Psoas muscle (tissue), 8 donors: ENCODE measurements around the gene ADIG. TPM values are rescaled to one million over a fixed set of nuclear protein-coding genes. Genes with fewer than 3 reads are reported as not detected.

ENCODE experiments used
- ATAC-seq, 4 donors: fragments of 200-7000 bp; cut with Tn5 transposase; one replicate each; pipeline ENCODE4 v1.9.1; 2020; ENCODE audit warnings: moderate library complexity in 3 of 4, mild to moderate bottlenecking in 2 of 4
- DNase-seq, 2 donors: peaks; one replicate each; pipeline ENCODE4 v3.0.0-alpha.2; 2020
- H3K27ac ChIP-seq: fragments of 200-600 bp; one replicate; pipeline ENCODE4 v1.8.0; 2022
- H3K27me3 ChIP-seq, 3 donors: fragments of 200-600 bp in 1 of 3; one replicate each; pipeline versions ENCODE4 v1.6.1 to v1.8.0; 2013 to 2022; ENCODE audit warnings: low read length in 2 of 3, mild to moderate bottlenecking in 2 of 3, moderate library complexity in 1 of 3; ENCODE audit not compliant: insufficient read depth in 3 of 3
- H3K36me3 ChIP-seq, 2 donors: fragments of 200-600 bp in 1 of 2; one replicate each; pipeline versions ENCODE4 v1.6.1 to v1.8.0; 2013 to 2022; ENCODE audit warnings: low read depth in 1 of 2, mild to moderate bottlenecking in 1 of 2, moderate library complexity in 1 of 2; ENCODE audit not compliant: insufficient read depth in 1 of 2
- H3K4me1 ChIP-seq: fragments of 200-600 bp; one replicate; pipeline ENCODE4 v1.8.0; 2022
- H3K4me3 ChIP-seq: fragments of 200-600 bp; one replicate; pipeline ENCODE4 v1.8.0; 2022; ENCODE audit warnings: mild to moderate bottlenecking
- H3K9me3 ChIP-seq: fragments of 200-600 bp; one replicate; pipeline ENCODE4 v1.8.0; 2022
- WGBS, 3 donors: extraction: QIAGEN DNeasy Blood & Tissue Kit; methylation state at CpG; one replicate each; pipeline versions ENCODE4 v1.1.6 to v1.1.7; 2013; 5-methylcytosine and 5-hydroxymethylcytosine counted together
- intact Hi-C, 2 donors: fragments of 100-400 bp; cut with DNase I; formaldehyde crosslinking; loops; one replicate each; pipeline versions ENCODE4 v1.11.0 to v1.14.2; 2022
- polyA plus RNA-seq, 3 donors: library from polyadenylated mRNA; stranded (reverse); fragments of 200-250 nt; gene quantifications; one replicate each; pipeline ENCODE4 v1.2.3, GENCODE V29; 2013
- total RNA-seq, 4 donors: library from RNA; stranded (reverse); fragmentation: NEBNext Ultra II Directional in 2 of 4; extraction: Animal tissue kit (Norgen Biotek cat#: 25700) in 2 of 4; gene quantifications; one replicate each; pipeline versions ENCODE4 v1.2.1 to v1.2.4, GENCODE V29; 2021 to 2023
- TF ChIP-seq, protein P1 (sequence below): fragments of 200-600 bp; IDR thresholded peaks from one replicate; pipeline ENCODE4 v1.8.0; 2022; ENCODE audit warnings: antibody characterized with exemption
- donor health status: healthy with polysubstance abuse.
- donor health status: DM: no; HTN: no; CAD: no; lungs with moderate emphysema.
- donor health status: Bipolar disorder and iron deficiency.
- donor health status: healthy.
- donor health status: DM: yes; HTN: yes; CAD: no.
- donor health status: DM: no; HTN: no; CAD: no.
- donor health status: DM: no; HTN: no; CAD: no.
- donor health status: DM: yes; HTN: yes; CAD: no.

The ADIG gene
- total and polyA plus RNA-seq, 7 donors, result not detected

GRCh38 chr20:38550274-38550673, 30.7 kb upstream of the ADIG start:
- H3K9me3 ChIP-seq, result no peaks in the 10 kb centered on the region
- intact Hi-C loops, result loop anchor here in 1 of 2 donors (5.0 kb wide), 1 partner anchor 33 kb away; no protein-coding TSS in a partner anchor
- TF ChIP-seq, protein P1, sequence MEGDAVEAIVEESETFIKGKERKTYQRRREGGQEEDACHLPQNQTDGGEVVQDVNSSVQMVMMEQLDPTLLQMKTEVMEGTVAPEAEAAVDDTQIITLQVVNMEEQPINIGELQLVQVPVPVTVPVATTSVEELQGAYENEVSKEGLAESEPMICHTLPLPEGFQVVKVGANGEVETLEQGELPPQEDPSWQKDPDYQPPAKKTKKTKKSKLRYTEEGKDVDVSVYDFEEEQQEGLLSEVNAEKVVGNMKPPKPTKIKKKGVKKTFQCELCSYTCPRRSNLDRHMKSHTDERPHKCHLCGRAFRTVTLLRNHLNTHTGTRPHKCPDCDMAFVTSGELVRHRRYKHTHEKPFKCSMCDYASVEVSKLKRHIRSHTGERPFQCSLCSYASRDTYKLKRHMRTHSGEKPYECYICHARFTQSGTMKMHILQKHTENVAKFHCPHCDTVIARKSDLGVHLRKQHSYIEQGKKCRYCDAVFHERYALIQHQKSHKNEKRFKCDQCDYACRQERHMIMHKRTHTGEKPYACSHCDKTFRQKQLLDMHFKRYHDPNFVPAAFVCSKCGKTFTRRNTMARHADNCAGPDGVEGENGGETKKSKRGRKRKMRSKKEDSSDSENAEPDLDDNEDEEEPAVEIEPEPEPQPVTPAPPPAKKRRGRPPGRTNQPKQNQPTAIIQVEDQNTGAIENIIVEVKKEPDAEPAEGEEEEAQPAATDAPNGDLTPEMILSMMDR, result no peak
- DNase-seq, result no peak
- H3K27ac ChIP-seq, result no peak overlapping the region
- no peaks in the 10 kb centered on the region for H3K4me1 ChIP-seq
- WGBS, 3 donors, result 97 to 100% (median 97%) methylated on average over 1 of the region's 1 CpG
- H3K27me3 ChIP-seq, result no peaks in the 10 kb centered on the region
- no peak overlapping the region for H3K4me3 ChIP-seq
- no peak for ATAC-seq
- H3K36me3 ChIP-seq, result peaks cover 17 to 97% of the 10 kb centered on the region in 2 donors

DNA sequence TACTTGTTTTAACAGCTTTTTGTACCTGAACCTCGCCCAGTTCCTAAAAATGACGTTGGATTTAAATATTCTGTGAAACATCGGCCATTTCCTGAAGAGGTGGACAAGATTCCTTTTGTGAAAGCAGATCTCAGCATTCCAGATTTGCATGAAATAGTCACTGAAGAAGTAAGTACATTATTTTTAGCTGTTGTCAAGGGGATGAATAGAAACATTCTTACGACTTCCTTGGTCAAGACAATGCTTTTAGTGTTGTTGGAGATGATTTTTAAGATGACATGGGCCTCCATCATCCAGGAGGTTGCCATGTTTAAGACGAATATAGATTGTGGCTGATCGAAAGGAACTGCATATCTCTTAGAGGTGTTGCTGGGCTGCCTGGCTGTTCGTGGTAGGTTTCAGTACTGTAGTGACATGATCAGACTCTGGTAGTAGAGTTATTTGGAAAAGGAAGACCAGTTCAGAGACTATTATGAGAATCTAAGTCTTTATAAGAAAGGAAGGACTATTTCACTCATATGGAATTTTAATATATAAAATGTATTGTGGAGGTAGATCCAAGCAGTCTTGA, 29.9 kb upstream of the ADIG start:
- H3K4me1 ChIP-seq, result no peaks in the 10 kb centered on the region
- H3K36me3 ChIP-seq, result peaks cover 17 to 97% of the 10 kb centered on the region in 2 donors
- TF ChIP-seq, protein P1, result no peak
- 90 to 93% (median 92%) methylated on average over 7 of the region's 7 CpGs for WGBS, 3 donors
- no peak overlapping the region for H3K4me3 ChIP-seq
- no peaks in the 10 kb centered on the region for H3K27me3 ChIP-seq
- intact Hi-C loops, result loop anchor here in 1 of 2 donors (5.0 kb wide), 1 partner anchor 34 kb away; no protein-coding TSS in a partner anchor
- no peak for DNase-seq
- no peaks in the 10 kb centered on the region for H3K9me3 ChIP-seq
- H3K27ac ChIP-seq, result no peak overlapping the region
- no peak for ATAC-seq

GRCh38 chr20:38554986-38555385, 26.0 kb upstream of the ADIG start:
- Histone ChIP-seq H3K4me1 (no peaks in the 10 kb centered on the region), H3K27ac (no peak overlapping the region), H3K27me3 (no peaks in the 10 kb centered on the region), H3K36me3 (peaks cover 27 to 98% of the 10 kb centered on the region in 2 donors), H3K4me3 (no peak overlapping the region), H3K9me3 (no peaks in the 10 kb centered on the region)
- TF ChIP-seq, protein P1, result no peak
- intact Hi-C loops, result loop anchor here in 1 of 2 donors (5.0 kb wide), 1 partner anchor 38 kb away; no protein-coding TSS in a partner anchor
- WGBS, 3 donors, result 94 to 97% (median 97%) methylated on average over 2 of the region's 2 CpGs
- no peak for ATAC-seq
- no peak for DNase-seq

DNA sequence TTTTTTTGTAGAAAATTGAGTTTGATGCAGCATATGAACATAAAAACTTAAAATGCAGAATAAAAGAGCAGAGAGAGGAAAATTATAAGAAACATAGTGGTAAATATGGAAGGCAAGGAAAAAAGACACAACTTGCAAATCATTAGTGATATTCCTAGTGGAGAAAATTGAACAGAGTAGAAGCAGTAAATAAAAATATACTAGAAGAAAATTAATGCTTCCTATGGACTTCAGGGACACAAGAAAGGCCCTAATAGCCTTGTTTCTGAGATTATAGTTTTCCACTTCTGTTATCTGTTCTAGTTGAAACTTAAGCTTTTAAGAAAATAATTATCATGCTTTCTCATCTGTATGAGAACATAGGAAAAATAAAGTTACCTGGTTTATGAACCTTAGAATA, 25.6 kb upstream of the ADIG start:
- ATAC-seq (no peak), DNase-seq (no peak)
- TF ChIP-seq, protein P1, result no peak
- no peaks in the 10 kb centered on the region for H3K4me1 ChIP-seq
- H3K27me3 ChIP-seq, result no peaks in the 10 kb centered on the region
- H3K9me3 ChIP-seq, result no peaks in the 10 kb centered on the region
- peaks cover 27 to 98% of the 10 kb centered on the region in 2 donors for H3K36me3 ChIP-seq
- H3K27ac ChIP-seq, result no peak overlapping the region
- intact Hi-C loops, result no loop called here
- H3K4me3 ChIP-seq, result no peak overlapping the region

DNA sequence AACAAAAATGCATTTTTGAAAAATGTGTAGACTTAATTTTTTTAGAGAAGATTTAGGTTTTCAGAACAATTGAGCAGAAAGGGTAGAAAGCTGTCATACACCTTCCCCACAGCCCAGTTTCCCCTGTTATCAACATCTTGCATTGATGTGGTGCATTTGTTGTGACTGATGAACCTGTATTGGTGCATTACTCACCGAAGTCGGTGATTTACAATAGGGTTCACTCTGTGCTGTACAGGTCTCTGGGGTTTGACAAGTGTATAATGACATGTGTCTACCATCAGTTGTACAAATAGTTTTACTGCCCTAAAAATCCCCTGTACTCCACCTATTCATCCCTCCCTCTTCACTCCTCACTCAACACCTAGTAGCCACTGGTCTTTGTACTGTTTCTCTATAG, 23.8 kb upstream of the ADIG start:
- Histone ChIP-seq H3K4me3 (no peak overlapping the region), H3K4me1 (no peaks in the 10 kb centered on the region), H3K27me3 (no peaks in the 10 kb centered on the region), H3K27ac (no peak overlapping the region), H3K9me3 (no peaks in the 10 kb centered on the region), H3K36me3 (peaks cover 23 to 96% of the 10 kb centered on the region in 2 donors)
- TF ChIP-seq, protein P1, result no peak
- no peak for DNase-seq
- no peak for ATAC-seq
- WGBS, 3 donors, result 95 to 99% (median 98%) methylated on average over 2 of the region's 2 CpGs
- intact Hi-C loops, result no loop called here
